HG03520 (cell line): ENCODE data around the gene PMPCA.

Experiments
- ATAC-seq: cut with Tn5 transposase; IDR thresholded peaks from one replicate; pipeline ENCODE4 v1.9.1; 2021; ENCODE audit warnings: mild to moderate bottlenecking, moderate library complexity; ENCODE audit not compliant: unreplicated experiment

PMPCA gene

DNA sequence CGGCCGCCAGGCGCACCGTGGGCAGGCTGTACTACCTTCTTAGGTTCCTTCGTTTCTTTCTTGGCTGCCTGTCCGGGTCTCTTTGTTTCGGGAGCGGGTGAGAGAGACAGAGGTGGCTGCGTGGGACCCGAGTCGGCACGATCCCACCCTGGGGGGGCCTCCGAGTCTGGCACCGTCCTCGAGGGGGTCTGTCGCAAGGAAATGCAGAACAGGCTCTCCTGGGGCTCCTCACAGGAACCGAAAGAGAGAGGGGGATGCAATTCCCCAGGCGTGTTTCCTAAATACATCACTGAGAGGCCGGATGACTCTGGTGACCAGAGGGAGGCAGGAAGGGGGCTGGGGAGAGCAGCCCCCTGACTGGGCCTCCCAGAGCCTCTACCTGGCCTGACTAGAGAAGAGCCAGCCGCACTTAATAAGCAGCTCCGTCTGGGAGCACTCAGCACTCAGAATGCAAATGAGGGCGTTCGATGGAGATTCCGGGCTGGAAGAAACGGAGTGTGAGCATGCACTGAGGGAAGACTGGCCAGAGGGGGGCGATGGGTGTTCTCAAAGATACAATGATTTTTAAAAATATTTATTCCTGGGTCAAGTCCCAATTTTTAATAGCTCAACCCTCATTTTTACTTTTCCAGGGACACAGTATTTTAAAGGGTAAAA, 40.9 kb downstream of the PMPCA start:
- no peak for ATAC-seq

DNA sequence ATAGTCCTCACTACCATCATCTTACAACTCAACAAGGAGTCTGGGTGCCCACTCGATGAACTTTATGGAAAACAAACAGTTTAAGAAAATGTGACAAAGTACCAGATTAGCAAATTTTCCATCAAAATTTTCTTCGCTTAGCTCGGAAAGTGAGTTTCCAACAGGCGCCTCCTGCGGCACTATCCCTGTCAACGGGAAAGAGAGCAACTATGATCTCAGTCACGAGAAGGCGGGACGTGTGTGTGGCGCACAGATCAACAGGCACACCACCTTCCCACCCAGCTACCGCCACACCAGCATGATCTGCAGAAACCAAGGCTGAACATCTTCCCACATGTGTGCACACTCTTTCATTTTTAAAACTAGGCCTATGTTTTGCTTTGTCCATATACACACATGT, 42.9 kb downstream of the PMPCA start:
- no peak for ATAC-seq

DNA sequence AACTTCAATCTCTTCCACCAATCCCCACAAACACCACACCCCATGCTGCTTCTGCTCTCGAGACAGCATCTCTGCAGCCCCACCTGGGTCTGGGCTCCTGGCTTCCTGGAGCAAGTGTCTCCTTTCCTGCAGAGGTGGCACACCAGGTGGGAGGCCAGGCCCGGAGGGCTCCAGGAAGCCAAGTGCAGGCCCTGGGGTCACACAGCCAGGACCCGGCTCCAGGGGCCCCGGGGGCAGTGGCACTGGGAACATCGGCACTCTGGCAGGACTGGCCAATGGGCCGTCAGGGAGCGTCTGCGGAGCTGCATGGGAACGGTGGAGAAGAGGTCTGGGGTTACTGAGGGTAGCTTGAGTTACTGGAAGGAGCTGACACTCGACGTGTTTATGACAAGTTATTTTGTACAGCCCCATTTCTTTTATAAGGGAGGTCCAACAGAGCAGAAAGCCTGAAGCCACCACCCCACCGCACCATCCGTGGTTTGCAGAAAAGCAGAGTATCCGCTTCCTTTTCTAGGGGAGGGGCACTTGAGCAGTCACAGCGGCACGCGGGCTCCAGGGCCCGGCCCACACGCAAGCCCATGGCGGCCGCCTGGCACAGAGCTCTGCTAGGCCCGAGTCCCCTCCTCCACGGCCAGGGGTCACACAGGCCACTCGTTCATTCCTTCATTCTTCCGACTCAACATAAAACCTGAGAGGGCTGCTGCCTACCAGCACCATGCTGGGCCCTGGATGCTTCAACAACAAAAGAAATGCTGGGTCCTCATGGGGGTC, 43.8 kb downstream of the PMPCA start:
- ATAC-seq = no peak

GRCh38 chr9:136455043-136456002, 44.9 kb downstream of the PMPCA start:
- ATAC-seq = no peak

DNA sequence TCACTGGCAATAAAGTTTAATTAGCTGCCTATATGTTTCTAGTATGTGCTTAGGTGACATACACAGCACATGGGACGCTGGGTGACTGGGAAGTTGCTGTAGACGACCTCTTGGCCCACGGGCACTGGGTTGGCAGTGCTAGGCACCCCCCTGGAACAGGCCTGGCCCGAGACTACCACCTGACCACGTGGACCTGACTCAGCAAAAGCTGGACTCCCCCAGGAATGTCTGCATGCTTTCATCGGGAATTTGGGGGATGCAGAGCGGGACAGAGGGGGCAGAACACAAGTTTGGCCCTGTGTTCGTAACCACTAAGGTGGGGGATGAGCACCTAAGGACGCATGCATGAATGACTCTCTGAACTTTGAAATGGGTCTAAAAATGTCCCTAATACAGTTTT, 45.8 kb downstream of the PMPCA start:
- ATAC-seq = no peak

DNA sequence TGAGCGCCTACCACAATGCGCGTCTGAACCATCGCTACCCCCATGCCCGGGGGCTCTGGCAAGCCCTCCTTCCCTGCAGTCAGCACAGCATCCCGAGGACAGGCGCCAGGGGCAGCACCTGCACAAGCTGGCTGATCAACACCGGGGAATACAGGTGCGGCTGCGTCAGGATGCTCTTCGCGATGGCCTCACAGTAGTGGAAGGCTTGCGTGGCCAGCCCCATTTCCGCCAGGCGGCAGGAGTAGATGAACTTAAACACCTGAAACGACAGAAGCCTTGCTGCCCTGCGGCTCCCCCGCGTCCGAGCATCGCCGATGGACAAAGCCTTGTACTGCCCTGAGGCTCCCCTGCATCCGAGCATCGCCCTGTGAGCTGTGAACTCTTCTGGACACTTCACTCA, 46.9 kb downstream of the PMPCA start:
- ATAC-seq = no peak

DNA sequence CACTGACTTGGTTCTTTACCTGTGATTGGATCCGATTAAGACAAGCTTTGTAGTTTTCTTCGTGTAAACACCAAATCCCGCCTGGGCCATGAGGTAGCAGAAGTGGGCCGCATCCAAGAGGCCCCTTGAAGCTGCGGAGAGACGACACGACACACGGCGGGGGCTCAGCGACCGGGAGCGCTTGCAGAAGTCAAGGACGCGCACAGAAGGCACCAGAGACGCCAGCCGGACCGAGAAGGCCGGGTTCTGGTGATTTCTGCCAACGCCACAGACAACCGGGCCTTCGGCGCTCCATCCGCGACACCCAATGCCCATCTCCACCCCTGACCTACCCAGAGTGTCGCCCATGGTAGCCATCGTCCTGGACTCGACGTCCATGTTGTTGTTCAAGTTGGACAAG, 49.0 kb downstream of the PMPCA start:
- ATAC-seq = no peak

DNA sequence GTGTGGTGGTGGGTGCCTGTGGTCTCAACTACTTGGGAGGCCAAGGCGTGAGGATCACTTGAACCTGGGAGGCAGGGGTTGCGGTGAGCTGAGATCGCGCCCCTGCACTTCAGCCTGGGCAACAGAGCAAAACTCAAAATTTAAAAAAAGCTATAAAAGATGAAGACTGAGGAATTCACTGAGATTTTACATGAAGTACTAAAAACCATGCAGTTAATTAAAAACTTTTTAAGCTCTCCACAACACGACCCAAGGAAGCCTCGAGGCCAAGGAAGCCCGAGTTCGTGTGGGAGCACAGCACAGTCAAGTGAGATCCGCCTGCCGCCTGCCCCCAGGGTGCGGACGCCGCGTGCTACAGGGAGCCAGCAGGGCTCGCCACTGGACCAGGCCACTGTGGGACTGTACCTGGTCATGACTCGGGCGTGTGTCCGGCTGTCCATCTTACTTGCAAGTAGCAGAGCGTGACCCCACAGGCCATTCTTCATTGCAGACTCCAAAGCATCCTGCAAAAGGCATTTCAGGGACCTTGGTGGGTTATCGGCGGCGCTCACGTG, 50.4 kb downstream of the PMPCA start:
- no peak for ATAC-seq

DNA sequence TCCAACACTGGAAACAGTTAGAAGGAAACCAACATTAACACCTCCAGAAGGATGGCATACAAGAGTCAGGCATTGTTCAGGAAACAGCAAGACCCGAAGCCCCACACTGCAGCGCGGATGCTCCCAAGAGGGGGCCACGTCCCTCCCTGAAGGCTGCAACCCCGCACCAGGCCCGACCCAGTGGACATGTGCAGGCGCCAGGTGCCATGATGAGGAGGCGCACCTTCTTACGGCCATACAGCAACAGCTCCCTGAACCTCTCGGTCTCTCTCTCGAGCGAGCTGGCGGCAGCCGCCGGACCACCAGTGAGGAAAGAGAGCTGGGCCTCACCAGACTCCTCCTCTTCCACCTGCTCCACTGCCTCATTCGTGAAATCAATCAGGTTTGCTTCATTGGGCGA, 52.2 kb downstream of the PMPCA start:
- no peak for ATAC-seq

- no peak for ATAC-seq
Observed at GRCh38 chr9:136463578-136463977, 53.1 kb downstream of the PMPCA start.

DNA sequence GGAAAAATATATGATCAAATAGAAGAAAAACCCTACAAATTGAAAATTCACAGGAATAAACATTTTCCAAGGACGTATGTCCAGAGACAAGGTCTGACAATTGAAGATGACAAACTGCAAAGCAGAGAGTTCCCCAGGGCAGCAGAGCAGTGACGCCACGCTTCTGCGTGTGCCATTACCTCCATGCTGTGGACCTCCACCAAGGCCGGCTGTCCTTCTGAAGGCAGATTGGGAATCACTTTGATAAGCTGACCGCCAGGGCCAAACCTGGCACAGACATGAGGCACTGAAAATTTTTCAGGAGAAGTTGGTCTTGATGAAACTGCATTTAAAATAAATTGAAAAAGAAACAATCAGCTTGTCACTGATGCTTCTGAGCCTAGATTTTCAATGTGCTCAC, 53.8 kb downstream of the PMPCA start:
- no peak for ATAC-seq

GRCh38 chr9:136465500-136466154, 55.2 kb downstream of the PMPCA start:
- ATAC-seq = no peak

GRCh38 chr9:136466155-136466541, 55.7 kb downstream of the PMPCA start:
- no peak for ATAC-seq

DNA sequence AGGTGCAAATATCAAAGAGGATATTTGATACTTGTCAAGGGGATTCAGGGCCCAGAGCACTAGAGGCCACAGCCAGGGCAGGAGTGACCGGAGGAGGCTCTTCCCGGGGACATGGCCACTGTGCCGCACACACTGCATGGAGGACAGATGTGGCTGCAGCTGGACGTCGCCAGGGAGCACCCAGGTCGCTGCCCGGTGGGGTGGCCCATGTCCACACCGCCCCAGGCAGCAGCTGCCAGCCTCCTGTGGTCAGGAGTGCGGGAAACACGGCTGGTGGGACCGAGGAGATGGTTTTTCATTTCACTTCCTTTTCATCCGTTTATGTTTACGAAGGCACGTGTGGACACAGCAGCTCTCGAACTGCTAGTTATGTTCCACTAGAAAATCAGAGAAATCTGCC, 57.3 kb downstream of the PMPCA start:
- ATAC-seq = no peak

GRCh38 chr9:136470356-136470755, 59.9 kb downstream of the PMPCA start:
- ATAC-seq = no peak

DNA sequence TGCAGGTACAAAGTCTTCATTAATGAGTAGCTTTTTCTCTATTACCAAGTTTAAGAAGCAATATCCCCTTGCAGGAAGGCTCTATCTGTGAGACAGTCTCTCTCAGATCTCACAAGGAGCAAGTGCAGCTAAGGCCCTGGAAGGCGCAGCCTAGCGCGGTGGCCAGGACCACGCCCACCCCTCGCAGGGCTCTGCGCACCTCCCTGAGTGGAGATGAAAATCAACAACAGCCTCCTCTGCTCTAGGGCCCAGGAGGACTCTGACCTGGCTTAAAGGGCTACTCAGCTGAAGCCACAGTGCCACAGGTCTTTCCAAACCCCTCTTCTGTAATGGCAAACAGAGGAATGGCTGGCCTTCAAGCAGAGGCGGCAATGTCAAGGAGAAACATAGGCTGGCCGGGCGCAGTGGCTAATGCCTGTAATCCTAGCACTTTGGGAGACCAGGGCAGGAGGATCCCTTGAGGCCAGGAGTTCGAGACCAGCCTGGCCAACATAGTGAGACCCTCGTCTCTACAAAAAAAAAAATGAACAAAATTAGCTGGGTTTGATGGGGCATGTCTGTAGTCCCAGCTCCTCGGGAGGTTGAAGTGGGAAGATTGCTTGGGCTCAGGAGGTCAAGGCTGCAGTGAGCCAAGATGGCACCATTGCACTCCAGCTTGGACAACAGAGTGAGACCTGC, 60.5 kb downstream of the PMPCA start:
- no peak for ATAC-seq

- no peak for ATAC-seq
Observed at GRCh38 chr9:136471802-136472487, 61.5 kb downstream of the PMPCA start.

DNA sequence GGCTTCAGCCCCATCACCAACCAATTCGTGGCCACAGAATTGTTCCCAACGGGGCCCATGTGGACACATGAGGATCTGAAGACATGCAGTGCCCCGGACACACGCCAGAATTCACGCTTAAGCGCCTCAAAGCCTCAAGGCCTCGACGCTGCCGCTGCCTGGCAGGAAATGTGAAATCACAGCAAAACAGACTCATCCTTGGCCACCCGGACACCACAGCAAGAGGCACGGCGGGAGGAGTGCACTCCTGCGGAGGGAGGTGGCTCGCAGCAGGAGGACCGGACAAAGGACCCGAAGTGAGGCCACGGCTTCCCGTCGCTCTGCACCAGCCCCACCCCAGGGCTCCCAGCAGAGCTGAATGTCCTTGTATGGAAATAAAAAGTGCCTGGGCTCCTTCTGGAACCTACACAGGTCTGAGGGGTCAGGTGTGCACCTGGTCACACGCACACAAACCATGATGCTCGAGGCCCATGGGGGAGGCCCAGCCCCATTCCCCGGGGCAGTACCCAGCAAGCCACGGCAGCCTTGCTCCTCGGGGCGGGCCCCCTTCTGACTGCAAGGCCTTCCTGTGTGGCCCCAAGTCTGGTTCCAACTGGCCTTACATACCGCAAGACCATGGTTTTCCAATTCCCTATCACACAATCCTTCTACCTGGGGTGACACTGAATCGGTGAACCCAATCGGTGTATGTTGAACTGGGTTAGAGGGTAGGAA, 62.3 kb downstream of the PMPCA start:
- no peak for ATAC-seq

- ATAC-seq = no peak
Observed at GRCh38 chr9:136473354-136473721, 62.9 kb downstream of the PMPCA start.
